Embryonic facial prominence (tissue), 1 donor: ENCODE results near the gene TBC1D22A.

Experiments
- DNase-seq: peaks from one replicate; pipeline ENCODE4 v3.0.0-alpha.2; 2016; ENCODE audit errors: extremely low spot score

The TBC1D22A gene

DNA sequence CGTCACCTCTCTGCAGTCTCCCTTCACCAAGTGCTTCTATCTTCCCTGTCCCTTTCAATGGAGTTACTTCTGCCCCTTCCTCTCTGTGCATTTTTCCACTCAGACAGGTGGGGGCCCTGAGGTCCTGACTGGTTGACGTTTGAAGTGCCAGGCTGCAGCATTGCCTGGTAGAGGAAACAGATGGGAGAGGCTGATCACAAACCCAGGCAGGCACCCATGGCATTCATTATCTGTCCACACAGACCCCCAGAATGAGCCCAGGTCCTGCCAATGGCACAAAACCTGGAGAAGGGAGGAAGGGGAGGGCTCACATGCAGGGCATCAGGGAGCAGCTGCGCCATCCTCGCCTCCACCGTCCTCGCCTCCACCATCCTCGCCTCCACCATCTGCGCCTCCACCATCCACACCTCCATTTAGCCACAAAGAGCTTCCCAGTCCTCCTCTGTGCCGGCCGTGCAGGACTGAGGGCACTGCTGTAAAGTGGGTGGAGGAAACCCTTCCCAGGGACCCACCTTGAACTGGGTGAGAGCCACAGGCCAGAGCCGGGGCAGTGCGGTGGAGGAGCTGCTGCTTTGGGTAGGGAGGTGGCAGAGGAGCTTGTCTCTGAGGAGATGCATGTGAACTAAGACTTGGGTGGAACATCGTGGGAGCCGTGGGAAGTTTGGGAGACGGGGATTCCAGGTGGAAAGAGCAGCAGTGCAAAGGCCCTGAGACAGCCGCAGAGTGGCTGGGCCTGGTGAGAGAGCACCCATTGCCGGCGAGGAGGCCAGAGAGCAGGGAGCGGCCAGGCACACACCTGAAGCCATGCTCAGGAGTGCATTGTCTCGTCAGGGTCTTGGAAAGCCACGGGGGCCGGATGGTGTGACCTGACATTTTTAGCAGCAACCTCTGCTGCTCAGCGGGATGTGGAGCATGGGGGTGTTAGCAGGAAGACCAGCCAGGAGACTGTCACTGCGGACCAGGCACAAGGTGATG lies 145.1 kb downstream of the TBC1D22A start:
- DNase-seq: no peak

DNA sequence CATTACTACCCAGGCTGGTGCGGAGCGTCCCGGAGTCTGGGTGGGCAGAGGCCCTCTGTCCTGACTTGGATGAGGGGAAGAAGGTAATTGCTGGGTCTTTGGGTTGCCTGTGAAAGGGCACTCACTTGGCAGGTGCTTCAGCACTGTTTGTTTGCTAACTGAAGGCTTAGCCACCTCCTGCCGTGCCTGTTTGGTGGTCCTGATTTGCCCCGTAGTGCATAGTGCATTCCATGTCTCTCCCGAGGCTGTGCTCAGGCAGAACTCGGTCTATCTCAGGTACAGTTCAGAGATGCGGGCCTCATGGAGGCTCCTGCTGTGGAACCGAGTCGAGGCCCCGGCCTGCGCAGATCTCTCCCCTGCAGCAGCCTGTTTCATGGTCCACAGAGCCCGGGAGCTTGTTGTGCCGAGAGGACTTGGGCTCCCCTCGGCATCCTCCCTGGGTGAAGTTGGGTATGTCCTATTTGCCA lies 146.2 kb downstream of the TBC1D22A start:
- DNase-seq: no peak

DNA sequence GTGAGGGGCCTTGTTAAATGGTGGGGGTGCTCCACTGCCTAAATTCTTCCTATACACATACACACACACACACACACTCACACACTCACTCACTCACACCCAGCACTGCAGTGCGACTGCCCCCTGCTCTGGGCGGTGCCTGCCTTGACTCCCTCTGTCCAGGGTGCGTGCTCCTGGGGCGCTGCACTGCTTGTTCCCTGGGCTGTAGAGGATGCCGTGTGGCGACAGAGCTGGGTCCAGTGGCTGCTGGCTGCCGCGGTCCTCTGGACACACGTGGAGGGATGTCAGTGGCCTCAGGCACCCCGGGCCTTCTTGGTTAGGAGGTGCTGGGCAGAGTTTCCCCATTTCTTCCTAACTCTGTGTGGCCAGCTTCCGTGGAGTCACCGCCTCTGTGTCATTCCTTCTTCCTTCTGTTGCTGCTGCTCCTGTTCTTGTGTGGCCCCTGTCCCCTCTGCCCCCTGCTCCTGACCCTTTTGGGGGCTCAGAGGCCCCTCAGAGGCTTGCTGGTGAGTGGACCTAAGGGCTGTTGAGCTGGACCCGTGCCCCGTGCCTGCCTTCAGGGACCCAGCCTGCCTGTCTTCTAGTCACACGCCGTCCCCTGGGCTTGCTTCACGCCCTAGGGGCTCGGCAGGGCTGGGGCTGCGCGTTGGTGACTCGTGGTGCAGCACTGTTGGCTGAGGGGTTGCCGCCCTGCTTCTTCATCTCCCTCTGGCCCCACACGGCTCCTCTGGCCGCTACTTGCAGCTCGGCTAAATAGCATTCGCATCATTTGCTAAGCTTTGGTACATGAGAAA lies 147.0 kb downstream of the TBC1D22A start:
- DNase-seq: no peak

DNA sequence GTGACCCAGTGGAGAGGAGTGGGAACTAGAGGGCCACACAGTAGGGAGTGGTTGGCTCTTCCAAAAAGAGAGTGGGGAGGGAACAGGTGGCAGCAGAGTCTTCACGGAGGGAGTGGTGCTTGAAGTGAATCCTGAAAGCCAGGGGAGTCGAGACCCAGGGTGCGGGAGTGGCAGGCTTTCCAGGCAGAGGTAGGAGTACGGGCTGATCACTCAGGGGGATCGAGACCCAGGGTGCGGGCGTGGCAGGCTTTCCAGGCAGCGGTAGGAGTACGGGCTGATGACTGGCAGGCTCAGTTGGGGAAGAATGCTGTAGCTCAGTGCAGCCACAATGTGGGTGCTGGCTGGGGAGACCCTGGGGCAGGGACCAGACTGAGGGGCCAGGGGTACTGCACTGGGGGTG lies 148.2 kb downstream of the TBC1D22A start:
- no peak for DNase-seq

DNA sequence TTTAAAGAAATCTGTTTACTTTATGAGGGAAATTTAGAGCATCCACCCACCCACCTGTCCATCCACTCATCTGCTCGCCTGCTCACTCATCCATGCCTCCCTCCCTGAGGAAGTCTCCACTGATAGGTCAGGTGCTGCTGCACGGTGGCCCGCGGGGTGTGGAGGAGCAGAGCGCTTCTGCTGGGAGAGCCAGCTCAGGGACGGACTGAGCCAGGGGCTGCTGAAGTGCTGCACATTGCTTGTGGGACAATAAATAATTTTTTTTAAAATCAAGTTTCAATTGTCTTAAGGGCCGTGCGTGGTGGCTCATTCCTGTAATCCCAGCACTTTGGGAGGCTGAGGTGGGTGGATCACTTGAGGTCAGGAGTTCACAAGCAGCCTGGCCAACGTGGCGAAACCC lies 148.9 kb downstream of the TBC1D22A start:
- DNase-seq: no peak

DNA sequence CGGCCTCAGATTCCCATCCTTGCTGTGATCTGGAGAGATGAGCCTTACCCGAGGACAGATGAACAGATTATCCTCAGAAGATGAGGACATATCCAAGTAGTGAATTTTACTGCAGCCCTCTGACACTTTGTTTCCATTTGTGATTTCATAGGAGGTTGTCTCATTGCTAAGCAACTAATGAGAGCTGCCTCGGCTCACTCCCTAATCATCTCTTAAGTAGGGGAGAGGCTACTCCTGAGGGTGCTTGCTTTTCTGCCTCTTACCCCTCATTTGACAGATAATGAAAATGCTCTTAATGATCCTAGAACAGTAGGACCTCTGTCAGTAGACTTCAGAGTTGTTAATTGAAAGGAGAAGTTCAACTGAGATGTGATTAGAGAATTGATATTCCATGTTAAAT lies 150.9 kb downstream of the TBC1D22A start:
- DNase-seq: no peak

DNA sequence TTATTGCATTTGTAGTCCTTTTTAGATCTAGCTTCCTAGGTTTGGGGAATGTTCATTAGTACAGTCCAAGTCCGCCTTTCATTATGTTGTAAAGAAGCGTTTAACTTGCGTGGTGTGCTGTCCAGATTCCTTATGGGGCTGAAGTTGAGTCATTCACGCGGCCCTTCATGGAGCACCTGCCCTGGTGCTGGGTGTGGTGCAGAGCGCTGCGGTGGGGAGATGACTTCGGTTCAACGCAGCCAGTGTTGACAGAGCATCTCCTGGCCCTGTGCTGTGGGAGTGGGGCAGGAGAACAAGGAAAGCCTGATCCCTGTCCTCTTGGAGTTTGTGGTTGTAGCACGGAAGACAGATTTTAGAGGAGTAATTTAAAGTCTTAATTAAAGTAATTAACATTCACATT lies 152.0 kb downstream of the TBC1D22A start:
- no peak for DNase-seq

DNA sequence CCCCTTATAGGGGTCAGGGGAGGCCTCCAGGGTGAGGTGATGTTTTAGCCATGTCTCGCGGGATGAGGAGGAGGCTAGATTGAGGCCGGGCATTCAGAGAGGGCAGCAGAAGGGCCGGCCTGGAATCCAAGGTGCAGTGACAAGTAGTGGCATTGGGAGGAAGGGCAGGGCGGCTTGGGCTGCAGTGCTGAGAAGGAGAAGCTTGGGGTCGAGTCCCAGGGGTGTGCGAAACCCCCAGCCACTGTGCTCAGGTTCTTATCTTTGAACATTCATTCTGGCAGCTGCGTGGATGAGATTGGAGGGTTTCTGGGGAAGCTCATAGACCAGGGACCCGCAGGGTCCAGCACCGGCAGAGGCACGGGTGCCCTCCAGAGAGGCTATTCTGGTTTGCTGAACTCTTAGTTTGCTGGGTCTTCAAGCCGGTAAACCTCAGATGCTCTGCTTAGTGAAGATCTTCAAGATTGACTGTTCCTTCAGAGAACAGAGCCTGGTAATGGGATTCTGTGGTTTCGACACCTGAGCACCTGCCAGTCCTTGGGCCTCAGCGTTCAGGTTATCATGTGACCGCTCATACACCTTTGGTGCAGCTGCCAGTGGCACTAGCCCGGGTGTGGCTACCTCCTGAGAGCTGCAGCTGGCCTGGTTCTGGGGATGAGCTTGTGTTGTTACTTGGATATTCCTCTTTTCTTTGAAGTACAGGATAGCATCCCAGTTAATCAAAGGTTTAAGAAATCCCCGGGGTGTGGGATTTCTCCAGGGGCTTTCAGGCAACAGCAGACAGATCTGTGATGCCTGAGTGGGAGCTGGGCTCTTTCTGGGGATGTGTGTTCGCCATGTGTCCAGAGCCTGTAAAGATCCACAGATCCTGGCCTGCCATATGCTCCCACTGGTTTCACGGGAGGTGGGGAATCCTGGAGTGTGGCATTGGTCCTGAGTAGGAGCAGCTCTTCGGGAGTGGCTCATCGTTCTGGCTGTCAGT lies 152.8 kb downstream of the TBC1D22A start:
- no peak for DNase-seq

DNA sequence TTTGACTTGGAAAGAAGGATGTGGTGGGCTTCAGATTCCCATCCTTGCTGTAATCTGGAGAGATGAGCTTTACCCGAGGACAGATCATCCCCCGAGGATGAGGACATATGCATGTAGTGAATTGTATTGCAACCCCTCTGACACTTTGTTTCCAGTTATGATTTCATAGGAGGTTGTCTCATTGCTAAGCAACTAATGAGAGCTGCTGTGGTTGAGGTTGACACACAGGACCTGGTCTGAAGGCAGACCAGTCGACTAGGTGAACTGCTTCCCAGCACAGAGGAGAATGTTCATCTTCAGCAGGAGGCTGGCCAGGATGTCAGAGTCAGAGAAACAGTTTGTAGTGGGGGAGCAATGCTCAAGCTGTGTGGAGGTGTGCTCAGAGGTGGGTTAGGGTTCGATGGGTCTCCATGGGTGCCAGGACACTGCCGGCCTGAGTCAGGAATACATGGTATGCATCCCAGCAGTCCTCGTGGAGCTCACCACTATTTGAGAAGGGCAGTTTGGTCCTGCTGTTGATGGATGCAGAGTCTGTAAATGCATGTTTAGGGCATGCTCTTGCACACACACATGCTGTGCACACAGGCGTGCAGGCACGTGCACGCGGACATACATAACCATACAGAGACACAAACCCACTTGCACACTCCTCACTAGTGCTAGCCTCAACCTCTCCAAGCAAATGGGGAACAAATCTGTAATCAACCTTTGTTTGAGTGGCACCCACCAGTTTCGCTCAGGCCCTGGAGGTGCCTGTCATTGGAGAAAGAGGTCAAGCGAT lies 153.7 kb downstream of the TBC1D22A start:
- DNase-seq: no peak

DNA sequence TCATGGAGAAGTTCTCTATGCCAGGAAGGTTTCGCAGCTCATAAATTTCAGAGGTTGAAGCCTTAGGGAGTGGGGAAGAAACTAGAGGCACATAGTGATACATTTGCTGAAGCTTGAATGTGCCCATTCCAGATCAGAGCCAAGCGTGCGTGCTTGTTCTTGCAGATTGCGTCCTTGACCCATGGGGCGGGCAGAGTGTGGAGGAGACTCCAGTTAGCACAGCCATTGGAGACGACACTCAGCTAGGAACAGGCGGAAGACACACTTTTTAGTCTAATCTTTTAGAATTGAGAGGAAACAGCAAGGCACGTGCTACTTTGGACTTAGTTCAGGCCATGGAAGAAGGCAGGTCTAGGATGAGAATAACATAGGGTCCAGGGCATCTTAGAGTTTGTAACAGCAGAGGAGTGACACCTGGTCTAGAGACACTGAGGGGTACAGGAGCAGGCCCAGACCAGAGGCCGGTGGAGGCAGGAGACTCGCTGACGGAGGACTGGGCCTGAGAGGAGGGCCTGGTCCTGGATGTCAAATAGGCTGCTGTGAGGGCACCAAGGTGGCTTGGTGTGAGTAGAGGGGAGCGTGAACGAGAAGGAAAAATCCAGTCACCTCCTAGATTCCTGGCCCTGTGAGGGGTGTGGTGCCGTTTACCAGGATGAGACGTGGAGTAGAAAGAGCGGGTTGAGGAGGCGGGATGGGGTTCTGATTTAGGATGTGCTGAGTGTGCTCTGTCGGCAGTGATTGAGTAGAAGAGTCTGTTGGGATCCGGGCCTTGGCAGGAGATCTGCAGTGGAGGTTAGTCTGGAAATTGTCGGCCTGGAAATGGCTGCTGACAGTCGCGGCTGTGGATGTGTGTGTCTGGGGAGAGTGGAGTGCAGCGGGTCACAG lies 154.7 kb downstream of the TBC1D22A start:
- DNase-seq: no peak

DNA sequence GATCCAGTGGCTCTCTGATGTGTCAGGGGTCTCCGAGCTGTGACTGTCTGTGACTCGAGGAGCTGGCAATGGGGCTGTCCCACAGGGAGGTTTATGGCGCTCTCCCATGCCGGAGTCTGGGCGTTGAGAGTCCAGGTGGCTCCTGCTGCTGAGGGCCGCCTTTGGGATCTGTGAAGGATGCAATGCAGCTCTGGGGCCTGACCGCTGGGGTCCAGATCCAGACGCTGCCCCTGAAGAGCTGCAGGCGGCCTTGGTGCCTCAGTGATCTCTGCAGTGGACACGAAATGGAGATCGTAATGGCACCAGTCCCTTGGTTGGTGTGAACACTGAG lies 155.3 kb downstream of the TBC1D22A start:
- DNase-seq: no peak

DNA sequence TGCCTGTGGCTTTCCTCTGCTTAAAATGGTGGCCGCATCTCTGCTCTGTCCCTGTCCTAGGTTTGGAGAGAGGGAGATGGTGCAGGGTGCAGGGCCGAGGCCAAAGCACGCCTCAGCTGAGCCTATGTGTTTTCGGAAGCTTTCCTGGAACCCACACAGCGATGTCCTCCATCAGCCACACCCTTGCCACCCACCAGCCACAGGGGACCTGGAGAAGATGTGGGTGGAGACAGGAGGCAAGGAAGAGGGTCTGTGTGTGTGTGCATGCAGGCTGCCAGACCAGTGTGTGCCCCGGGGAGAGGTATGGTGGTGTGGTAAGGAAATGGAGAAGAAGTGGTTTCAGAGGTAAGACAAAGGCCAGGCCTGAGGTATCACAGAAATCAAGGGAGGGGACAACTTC lies 155.7 kb downstream of the TBC1D22A start:
- DNase-seq: no peak

DNA sequence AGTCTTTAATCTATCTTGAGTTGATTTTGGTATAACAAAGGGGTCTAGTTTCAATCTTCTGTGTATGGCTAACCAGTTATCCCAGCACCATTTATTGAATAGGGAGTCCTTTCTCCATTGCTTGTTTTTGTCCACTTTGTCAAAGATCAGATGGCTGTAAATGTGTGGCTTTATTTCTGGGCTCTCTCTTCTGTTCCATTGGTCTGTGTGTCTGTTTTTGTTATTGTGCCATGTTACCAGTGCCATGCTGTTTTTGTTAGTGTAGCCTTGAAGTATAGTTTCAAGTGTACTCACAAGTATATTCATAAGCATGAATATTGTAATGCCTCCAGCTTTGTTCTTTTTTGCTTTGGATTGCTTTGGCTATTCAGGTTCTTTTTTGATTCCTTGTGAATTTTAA lies 159.6 kb downstream of the TBC1D22A start:
- DNase-seq: no peak

DNA sequence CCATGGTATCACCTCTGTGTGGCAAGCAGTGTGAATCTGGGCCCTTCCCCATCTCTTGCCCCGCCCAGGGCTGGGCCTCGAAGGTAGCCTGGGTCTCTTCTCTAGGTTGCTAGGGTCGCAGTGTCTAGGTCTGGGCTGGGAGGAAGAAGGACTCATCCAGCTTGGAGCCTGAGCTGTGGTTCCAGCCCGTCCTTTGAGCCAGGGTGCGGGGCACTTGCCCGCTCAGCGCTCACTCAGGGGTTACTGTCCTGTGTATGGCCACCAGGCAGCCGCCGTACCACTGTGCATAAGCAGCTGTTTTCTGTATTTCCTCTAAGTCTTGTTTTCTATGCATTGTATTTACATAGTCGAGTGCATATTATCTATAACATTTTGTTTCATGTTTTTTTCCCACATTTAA lies 160.9 kb downstream of the TBC1D22A start:
- DNase-seq: no peak

DNA sequence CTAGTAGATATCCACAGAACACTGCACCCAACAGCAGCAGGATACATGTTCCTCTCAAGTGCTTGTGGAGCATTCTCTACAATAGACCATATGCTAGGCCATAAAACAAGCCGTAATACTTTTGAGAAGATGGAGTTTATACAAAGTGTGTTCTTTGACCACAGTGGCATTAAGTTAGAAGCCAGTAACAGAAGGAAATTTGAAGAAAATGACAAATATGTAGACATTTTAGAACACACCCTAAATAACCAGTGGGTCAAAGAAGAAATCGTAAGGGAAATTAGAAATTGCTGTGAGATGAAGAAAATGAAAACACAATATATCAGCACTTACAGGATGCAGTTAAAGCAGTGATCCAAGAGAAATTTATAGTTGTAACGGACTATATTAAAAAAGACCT lies 163.4 kb downstream of the TBC1D22A start:
- DNase-seq: no peak

DNA sequence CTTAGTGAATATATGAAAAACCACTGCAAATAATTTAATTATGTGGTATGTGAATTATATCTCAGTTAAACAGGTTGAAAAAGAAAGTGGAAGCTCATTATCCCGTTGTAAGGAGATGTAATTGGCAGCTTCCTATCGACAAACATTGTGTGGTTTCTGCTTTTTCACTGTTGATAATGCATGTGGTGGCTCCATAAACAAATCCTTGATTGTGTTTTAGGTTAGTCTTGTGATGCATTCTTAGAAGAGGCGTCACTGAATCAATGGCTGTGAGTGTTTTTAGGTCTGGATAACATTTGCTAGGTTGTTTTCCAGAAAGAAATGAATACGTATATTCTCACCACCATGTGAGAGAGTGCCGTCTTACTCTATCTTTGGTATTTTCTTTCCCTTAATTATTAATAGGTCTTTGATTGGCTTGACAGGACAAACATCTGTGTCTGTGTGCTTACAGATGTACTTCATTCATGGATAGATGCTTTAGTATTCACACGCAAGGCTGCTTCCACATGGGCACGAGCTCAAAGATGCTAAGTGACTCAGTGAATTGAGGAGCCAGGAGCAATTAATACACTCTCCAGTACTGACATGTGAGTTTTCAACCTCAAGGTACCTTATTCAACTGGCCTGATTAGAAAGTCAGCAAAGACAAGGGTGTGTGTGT lies 166.7 kb downstream of the TBC1D22A start:
- DNase-seq: no peak

DNA sequence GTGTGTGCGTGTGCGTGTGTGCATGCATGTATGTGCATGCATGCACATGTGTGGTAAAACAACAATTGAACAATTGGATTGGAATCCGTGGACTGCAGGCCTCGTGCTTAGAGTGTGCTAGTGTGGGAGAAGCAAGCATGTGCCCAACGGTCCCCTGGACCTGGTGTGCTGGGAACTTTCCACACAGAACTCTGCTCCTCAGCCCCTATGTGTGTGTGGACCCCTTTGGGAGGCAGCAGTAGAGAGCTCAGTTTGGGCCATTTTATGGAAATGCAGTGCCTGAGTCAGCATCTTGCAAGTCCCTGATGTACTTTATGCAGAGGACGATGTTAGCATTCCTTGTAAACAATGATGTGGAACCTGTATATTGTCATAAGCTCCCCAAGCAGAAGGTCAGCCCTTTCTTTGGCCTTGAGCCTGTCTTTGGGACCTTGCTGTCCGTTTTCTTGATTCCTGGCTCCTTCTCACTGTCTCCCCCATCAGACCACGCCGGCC lies 167.3 kb downstream of the TBC1D22A start:
- DNase-seq: no peak

DNA sequence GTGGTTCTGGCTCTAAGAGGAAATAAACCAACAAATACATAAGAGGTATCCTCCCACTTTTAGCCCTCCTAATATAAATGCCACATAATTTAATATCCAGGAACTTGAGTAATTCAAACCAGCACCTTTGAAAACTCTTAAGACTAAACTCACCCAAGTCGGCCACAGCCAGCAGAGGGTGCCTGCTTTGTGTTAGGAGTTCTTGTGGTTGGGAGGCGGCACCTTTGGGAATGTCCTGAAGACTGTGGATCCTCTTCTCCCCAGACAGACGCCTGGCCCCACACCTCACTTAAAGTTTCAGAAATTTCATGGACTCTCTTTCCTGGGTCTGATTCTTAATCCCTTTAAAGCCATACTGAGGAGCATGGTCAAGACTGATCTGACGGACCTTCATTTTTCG lies 169.0 kb downstream of the TBC1D22A start:
- DNase-seq: no peak

DNA sequence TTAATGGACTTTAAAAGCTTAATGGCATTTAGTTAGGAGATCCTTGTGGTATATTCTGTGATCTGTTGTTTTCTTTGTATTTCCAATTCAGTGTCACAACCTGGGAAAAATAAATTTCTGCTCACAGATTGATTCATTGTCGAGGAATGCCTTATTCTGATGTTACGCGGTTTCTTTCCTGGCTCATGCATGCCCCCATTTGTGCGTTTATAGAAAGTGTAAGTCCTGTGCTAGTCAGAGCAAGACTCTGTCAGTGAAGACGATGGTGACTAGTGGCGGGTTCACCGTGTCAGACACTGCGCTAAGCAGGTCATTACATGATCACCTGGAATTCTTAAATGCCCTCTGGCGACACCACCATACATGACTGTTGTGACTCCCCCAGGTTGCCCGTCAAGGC lies 169.4 kb downstream of the TBC1D22A start:
- DNase-seq: no peak
